ENCODE data around the gene RBBP6.
A peak's percentile ranks its signal among the peaks of the same experiment; 100 is the strongest.

The RBBP6 gene

DNA sequence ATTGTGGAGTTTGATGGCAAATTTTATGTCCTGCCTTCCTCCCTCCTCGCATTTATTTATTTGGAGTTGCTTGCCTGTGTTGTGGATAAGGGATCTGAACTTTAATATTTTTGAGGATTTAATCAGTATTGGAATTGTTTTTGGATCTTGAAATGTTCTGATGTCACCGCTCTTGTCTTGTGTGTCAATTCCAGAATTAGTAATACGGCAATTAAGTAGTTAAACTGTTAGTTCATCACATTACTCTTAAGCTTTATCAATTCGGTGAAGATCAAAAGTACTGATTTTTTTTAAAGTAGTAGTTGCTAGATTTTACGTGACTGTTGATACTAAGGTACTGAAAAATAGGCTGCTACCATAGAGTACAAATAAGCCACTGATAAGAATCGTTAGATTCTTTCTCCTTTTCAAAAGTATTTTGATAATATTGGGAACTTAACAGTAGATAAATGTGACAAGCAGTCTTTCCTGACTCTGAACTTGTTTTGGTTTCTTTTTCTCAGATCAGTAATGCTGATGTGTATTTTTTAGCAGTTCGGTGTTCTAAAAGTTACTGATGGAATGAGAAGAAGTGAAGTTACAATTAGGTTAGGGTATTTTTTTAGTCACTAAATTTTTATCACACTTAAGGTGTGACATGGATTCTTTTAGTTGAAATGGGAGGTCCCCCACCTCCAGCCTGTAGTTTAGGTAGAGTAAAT lies 2.0 kb downstream of the RBBP6 start:
- peak overlapping the region; percentile 84 for H3K4me3 ChIP-seq (ENCODE audit: low read length)
- H3K27me3 ChIP-seq (ENCODE audit: control insufficient read depth, insufficient read depth, low read length): no peaks in the 10 kb centered on the region
- no peak overlapping the region for H3K27ac ChIP-seq (ENCODE audit: low read length)
- no peaks in the 10 kb centered on the region for H3K9me3 ChIP-seq (ENCODE audit: control insufficient read depth, low read depth, low read length)
- H3K4me1 ChIP-seq (ENCODE audit: control insufficient read depth, low read depth, low read length): peaks cover 16% of the 10 kb centered on the region
- H3K9ac ChIP-seq (ENCODE audit: low read length): peak overlapping the region; percentile 90
- peaks cover 15% of the 10 kb centered on the region for H3K36me3 ChIP-seq (ENCODE audit: control insufficient read depth, low read depth, low read length)

- Histone ChIP-seq H3K9me3 (ENCODE audit: control insufficient read depth, low read depth, low read length) (no peaks in the 10 kb centered on the region), H3K4me3 (ENCODE audit: low read length) (no peak overlapping the region), H3K9ac (ENCODE audit: low read length) (no peak overlapping the region), H3K27me3 (ENCODE audit: control insufficient read depth, insufficient read depth, low read length) (no peaks in the 10 kb centered on the region), H3K36me3 (ENCODE audit: control insufficient read depth, low read depth, low read length) (peaks cover 37% of the 10 kb centered on the region), H3K4me1 (ENCODE audit: control insufficient read depth, low read depth, low read length) (peaks cover 13% of the 10 kb centered on the region), H3K27ac (ENCODE audit: low read length) (no peak overlapping the region)
These were observed 4.6 kb downstream of the RBBP6 start for GRCh38 chr16:24543949-24544348.

- H3K9ac ChIP-seq (ENCODE audit: low read length): no peak overlapping the region
- H3K9me3 ChIP-seq (ENCODE audit: control insufficient read depth, low read depth, low read length): no peaks in the 10 kb centered on the region
- peaks cover 13% of the 10 kb centered on the region for H3K4me1 ChIP-seq (ENCODE audit: control insufficient read depth, low read depth, low read length)
- H3K27ac ChIP-seq (ENCODE audit: low read length): no peak overlapping the region
- peaks cover 44% of the 10 kb centered on the region for H3K36me3 ChIP-seq (ENCODE audit: control insufficient read depth, low read depth, low read length)
- H3K4me3 ChIP-seq (ENCODE audit: low read length): no peak overlapping the region
- no peaks in the 10 kb centered on the region for H3K27me3 ChIP-seq (ENCODE audit: control insufficient read depth, insufficient read depth, low read length)
These were observed 5.3 kb downstream of the RBBP6 start for GRCh38 chr16:24544640-24545039.

DNA sequence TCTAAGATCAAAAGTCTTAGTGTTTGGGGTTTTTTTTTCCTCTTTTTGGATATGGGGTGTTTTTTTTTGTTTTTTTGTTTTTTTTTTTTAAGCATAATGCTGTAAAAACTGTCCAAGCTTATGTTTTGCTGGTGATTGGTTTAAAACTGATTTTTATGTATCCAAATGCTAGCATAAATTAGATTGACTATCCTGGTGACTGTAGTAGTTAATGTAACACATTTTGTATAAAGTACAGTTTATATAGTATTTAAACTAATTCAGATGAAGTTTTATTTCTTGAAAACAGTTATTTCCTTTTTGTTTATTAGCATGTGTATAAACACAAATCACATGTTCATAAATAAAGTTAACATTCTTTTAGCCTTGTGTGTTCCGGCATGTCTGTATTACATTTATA lies 10.9 kb downstream of the RBBP6 start:
- Histone ChIP-seq H3K36me3 (ENCODE audit: control insufficient read depth, low read depth, low read length) (peaks cover 77% of the 10 kb centered on the region), H3K4me1 (ENCODE audit: control insufficient read depth, low read depth, low read length) (no peaks in the 10 kb centered on the region), H3K4me3 (ENCODE audit: low read length) (no peak overlapping the region), H3K27ac (ENCODE audit: low read length) (no peak overlapping the region), H3K9me3 (ENCODE audit: control insufficient read depth, low read depth, low read length) (no peaks in the 10 kb centered on the region), H3K27me3 (ENCODE audit: control insufficient read depth, insufficient read depth, low read length) (no peaks in the 10 kb centered on the region), H3K9ac (ENCODE audit: low read length) (no peak overlapping the region)

DNA sequence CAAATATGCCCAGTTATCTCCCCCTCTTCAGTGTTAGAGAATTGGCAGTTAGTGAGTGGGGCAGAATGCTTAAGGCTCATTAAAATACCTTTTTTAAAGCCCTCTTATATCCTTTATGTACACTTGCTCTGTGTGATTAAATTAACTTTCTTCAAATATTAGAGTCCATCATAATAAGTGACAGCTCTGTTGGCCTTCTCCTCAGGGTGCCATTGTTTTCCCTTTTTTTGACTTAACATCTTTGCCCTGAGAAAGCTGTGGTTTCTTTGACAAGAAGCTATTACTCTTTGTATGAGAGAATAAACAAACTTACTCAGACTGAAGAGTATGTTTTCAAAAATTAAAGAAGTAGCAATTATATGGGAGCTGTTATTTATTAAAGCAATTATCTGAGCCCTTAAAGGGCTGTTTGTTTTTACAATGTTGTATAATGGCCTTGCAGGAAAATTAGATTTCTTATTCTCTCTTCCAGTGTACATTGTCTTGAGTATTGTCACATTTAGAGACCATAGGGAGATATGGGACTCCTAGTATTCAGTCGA lies 13.4 kb downstream of the RBBP6 start:
- Histone ChIP-seq H3K4me3 (ENCODE audit: low read length) (no peak overlapping the region), H3K27me3 (ENCODE audit: control insufficient read depth, insufficient read depth, low read length) (no peaks in the 10 kb centered on the region), H3K9me3 (ENCODE audit: control insufficient read depth, low read depth, low read length) (no peaks in the 10 kb centered on the region), H3K9ac (ENCODE audit: low read length) (no peak overlapping the region), H3K27ac (ENCODE audit: low read length) (no peak overlapping the region), H3K36me3 (ENCODE audit: control insufficient read depth, low read depth, low read length) (peaks cover 80% of the 10 kb centered on the region), H3K4me1 (ENCODE audit: control insufficient read depth, low read depth, low read length) (no peaks in the 10 kb centered on the region)

- Histone ChIP-seq H3K27ac (ENCODE audit: low read length) (no peak overlapping the region), H3K4me3 (ENCODE audit: low read length) (no peak overlapping the region), H3K9ac (ENCODE audit: low read length) (no peak overlapping the region), H3K36me3 (ENCODE audit: control insufficient read depth, low read depth, low read length) (peaks cover 82% of the 10 kb centered on the region), H3K4me1 (ENCODE audit: control insufficient read depth, low read depth, low read length) (no peaks in the 10 kb centered on the region), H3K27me3 (ENCODE audit: control insufficient read depth, insufficient read depth, low read length) (no peaks in the 10 kb centered on the region), H3K9me3 (ENCODE audit: control insufficient read depth, low read depth, low read length) (no peaks in the 10 kb centered on the region)
These were observed 14.6 kb downstream of the RBBP6 start for GRCh38 chr16:24553983-24554382.

DNA sequence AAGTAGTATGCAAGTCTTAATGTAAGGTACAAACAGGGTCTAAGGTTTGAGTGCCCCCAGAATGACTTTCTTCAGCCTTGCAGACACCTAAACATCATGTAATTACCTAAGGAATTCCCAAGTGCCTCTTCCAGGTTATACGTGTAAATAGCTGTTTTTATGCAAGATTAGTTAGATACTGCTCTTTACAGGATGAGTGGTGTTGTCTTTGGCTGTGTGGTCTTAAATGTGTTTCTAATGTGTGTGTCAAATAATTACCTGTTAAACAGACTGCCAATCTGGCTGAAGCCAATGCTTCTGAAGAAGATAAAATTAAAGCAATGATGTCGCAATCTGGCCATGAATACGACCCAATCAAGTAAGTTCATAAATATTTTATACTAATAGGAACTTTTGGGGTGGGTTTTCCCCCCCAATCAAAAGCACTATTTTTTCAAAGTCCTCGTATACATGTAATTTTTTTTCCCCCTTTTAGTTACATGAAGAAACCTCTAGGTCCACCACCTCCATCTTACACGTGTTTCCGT lies 16.0 kb downstream of the RBBP6 start:
- Histone ChIP-seq H3K4me3 (ENCODE audit: low read length) (no peak overlapping the region), H3K4me1 (ENCODE audit: control insufficient read depth, low read depth, low read length) (no peaks in the 10 kb centered on the region), H3K36me3 (ENCODE audit: control insufficient read depth, low read depth, low read length) (peaks cover 81% of the 10 kb centered on the region), H3K27me3 (ENCODE audit: control insufficient read depth, insufficient read depth, low read length) (no peaks in the 10 kb centered on the region), H3K9ac (ENCODE audit: low read length) (no peak overlapping the region), H3K27ac (ENCODE audit: low read length) (no peak overlapping the region), H3K9me3 (ENCODE audit: control insufficient read depth, low read depth, low read length) (no peaks in the 10 kb centered on the region)

DNA sequence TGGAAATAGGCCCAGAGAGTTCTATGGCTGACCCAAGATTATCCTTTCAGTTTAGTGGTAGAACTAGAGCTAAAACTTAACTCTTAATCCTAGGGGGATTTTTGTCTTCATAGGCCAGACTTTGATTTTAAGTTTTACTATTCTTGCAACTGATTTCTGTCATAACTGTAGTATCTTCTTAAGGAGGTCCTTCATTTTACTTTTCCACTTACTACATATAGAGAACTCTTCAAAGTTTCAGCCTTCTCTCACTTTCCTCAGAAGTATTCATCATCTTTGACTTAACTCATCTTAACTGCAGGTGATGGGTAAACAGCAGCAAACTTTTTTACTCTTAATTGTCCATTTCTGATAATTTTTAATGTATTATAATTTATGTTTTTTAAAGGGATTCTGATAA lies 23.4 kb downstream of the RBBP6 start:
- no peak overlapping the region for H3K4me3 ChIP-seq (ENCODE audit: low read length)
- H3K27ac ChIP-seq (ENCODE audit: low read length): no peak overlapping the region
- no peak overlapping the region for H3K9ac ChIP-seq (ENCODE audit: low read length)
- H3K27me3 ChIP-seq (ENCODE audit: control insufficient read depth, insufficient read depth, low read length): no peaks in the 10 kb centered on the region
- no peaks in the 10 kb centered on the region for H3K9me3 ChIP-seq (ENCODE audit: control insufficient read depth, low read depth, low read length)
- no peaks in the 10 kb centered on the region for H3K4me1 ChIP-seq (ENCODE audit: control insufficient read depth, low read depth, low read length)
- H3K36me3 ChIP-seq (ENCODE audit: control insufficient read depth, low read depth, low read length): peaks cover 98% of the 10 kb centered on the region

DNA sequence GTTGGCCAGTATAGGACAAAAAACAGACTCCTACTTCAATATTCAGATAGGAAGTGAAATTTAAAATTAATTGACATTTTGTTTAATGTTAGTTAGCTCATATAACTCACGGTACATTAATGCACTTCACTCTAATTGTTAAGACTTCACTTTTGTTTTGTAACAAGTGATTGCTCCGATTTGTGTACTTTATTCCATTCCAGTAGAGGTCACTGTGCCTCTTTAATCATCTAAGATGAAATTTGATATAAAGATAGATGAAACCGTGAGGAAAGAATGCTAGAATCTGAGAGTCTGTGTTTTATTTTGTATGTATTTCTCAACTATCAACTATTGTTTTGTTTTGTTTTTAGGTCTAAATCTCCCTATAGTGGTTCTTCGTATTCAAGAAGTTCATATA lies 29.0 kb downstream of the RBBP6 start:
- Histone ChIP-seq H3K27ac (ENCODE audit: low read length) (no peak overlapping the region), H3K4me3 (ENCODE audit: low read length) (no peak overlapping the region), H3K9me3 (ENCODE audit: control insufficient read depth, low read depth, low read length) (peaks cover 12% of the 10 kb centered on the region), H3K36me3 (ENCODE audit: control insufficient read depth, low read depth, low read length) (peaks cover 93% of the 10 kb centered on the region), H3K4me1 (ENCODE audit: control insufficient read depth, low read depth, low read length) (no peaks in the 10 kb centered on the region), H3K9ac (ENCODE audit: low read length) (no peak overlapping the region), H3K27me3 (ENCODE audit: control insufficient read depth, insufficient read depth, low read length) (no peaks in the 10 kb centered on the region)

DNA sequence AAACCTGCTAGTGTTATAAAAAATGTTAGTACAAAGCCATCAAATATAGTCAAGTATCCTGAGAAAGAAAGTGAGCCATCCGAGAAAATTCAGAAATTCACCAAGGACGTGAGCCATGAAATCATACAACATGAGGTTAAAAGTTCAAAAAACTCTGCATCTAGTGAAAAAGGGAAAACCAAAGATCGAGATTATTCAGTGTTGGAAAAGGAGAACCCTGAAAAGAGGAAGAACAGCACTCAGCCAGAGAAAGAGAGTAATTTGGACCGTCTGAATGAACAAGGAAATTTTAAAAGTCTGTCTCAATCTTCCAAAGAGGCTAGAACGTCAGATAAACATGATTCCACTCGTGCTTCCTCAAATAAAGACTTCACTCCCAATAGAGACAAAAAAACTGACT lies 31.7 kb downstream of the RBBP6 start:
- Histone ChIP-seq H3K27me3 (ENCODE audit: control insufficient read depth, insufficient read depth, low read length) (no peaks in the 10 kb centered on the region), H3K36me3 (ENCODE audit: control insufficient read depth, low read depth, low read length) (peaks cover 66% of the 10 kb centered on the region), H3K9ac (ENCODE audit: low read length) (no peak overlapping the region), H3K9me3 (ENCODE audit: control insufficient read depth, low read depth, low read length) (peaks cover 12% of the 10 kb centered on the region), H3K4me1 (ENCODE audit: control insufficient read depth, low read depth, low read length) (no peaks in the 10 kb centered on the region), H3K4me3 (ENCODE audit: low read length) (no peak overlapping the region), H3K27ac (ENCODE audit: low read length) (no peak overlapping the region)

DNA sequence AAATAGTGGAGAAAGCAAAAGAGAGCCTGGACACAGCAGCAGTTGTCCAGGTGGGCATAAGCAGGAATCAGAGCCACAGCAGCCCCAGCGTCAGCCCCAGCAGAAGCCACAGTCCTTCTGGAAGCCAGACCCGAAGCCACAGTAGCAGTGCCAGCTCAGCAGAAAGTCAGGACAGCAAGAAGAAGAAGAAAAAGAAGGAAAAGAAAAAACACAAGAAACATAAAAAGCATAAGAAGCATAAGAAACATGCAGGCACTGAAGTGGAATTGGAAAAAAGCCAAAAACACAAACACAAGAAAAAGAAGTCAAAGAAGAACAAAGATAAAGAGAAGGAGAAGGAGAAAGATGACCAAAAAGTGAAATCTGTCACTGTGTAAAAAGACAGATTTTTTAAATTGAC lies 32.7 kb downstream of the RBBP6 start:
- no peaks in the 10 kb centered on the region for H3K4me1 ChIP-seq (ENCODE audit: control insufficient read depth, low read depth, low read length)
- no peak overlapping the region for H3K9ac ChIP-seq (ENCODE audit: low read length)
- peaks cover 12% of the 10 kb centered on the region for H3K9me3 ChIP-seq (ENCODE audit: control insufficient read depth, low read depth, low read length)
- H3K36me3 ChIP-seq (ENCODE audit: control insufficient read depth, low read depth, low read length): peaks cover 57% of the 10 kb centered on the region
- H3K4me3 ChIP-seq (ENCODE audit: low read length): no peak overlapping the region
- no peaks in the 10 kb centered on the region for H3K27me3 ChIP-seq (ENCODE audit: control insufficient read depth, insufficient read depth, low read length)
- H3K27ac ChIP-seq (ENCODE audit: low read length): no peak overlapping the region

DNA sequence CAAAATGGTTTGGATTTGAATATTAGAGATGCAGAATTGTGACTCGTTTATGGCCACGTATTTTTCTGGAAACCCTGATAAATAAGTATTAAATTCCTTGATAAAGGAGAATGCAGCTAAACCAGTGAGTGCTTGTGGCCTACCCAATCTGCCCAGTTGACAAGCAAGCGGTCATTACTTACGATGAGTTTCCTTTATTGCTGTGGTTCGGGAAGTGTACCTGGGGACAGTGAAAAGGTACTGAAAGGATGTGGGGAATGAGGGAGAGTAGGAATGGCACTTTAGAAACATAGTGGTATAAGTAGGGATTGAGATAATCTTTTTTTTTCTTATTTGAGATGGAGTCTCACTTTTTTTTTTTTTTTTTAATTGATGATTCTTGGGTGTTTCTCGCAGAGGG lies 33.8 kb downstream of the RBBP6 start:
- Histone ChIP-seq H3K9ac (ENCODE audit: low read length) (no peak overlapping the region), H3K9me3 (ENCODE audit: control insufficient read depth, low read depth, low read length) (peaks cover 12% of the 10 kb centered on the region), H3K4me1 (ENCODE audit: control insufficient read depth, low read depth, low read length) (no peaks in the 10 kb centered on the region), H3K27me3 (ENCODE audit: control insufficient read depth, insufficient read depth, low read length) (no peaks in the 10 kb centered on the region), H3K27ac (ENCODE audit: low read length) (no peak overlapping the region), H3K4me3 (ENCODE audit: low read length) (no peak overlapping the region), H3K36me3 (ENCODE audit: control insufficient read depth, low read depth, low read length) (peaks cover 46% of the 10 kb centered on the region)
